ENCODE data around the gene CEP85. TPM values are rescaled to one million over a fixed set of nuclear protein-coding genes. Genes with fewer than 3 reads are reported as not detected.

Gene CEP85
- total RNA-seq, 1 experiment from 2014 or later, result 19.7 TPM

GRCh38 chr1:26237230-26237966 lies 3.4 kb downstream of the CEP85 start:
- no peaks in the 10 kb centered on the region for H3K9me3 Mint-ChIP-seq (ENCODE audit: unreplicated experiment)
- ChIA-PET CTCF (interaction anchor here (1.0 kb wide), 1 partner anchor 68 kb away, joined by 5 read pairs; the partner anchor contains the start of gene ZNF593), POLR2A (no interaction called here)
- intact Hi-C loops (cut with micrococcal nuclease; ENCODE audit: unreplicated experiment), result no loop called here
- no peaks in the 10 kb centered on the region for H3K27me3 Mint-ChIP-seq (ENCODE audit: insufficient read depth, unreplicated experiment)
- H3K36me3 ChIP-seq (ENCODE audit: control insufficient read depth, insufficient read depth, low read length), result no peaks in the 10 kb centered on the region
- H3K4me1 Mint-ChIP-seq (ENCODE audit: low read depth, unreplicated experiment), result peaks cover 23% of the 10 kb centered on the region
- H3K36me3 Mint-ChIP-seq (ENCODE audit: insufficient read depth, unreplicated experiment), result peaks cover 13% of the 10 kb centered on the region
- BruUV-seq (replicated peaks), result no TSS peak
- TF ChIP-seq CTCF (IDR thresholded peaks at IDR 0.05; ENCODE audit: insufficient read depth in 1 of 2, low read depth in 1 of 2, low read length in 1 of 2, severe bottlenecking in 1 of 2, unreplicated experiment in 1 of 2), result no peak
- no peak overlapping the region for H3K4me3 ChIP-seq (ENCODE audit: low read depth, low read length)
- peaks cover 7% of the 10 kb centered on the region for H3K4me1 ChIP-seq
- H3K27ac Mint-ChIP-seq (ENCODE audit: unreplicated experiment), result peak overlapping the region; percentile 35
- no peaks in the 10 kb centered on the region for H3K9me3 ChIP-seq
- no peak overlapping the region for H3K4me3 Mint-ChIP-seq (ENCODE audit: unreplicated experiment)
- DNase-seq, result no peak
- H3K27me3 ChIP-seq (replicated peaks; ENCODE audit: control insufficient read depth, insufficient read depth, low read length), result no peaks in the 10 kb centered on the region

DNA sequence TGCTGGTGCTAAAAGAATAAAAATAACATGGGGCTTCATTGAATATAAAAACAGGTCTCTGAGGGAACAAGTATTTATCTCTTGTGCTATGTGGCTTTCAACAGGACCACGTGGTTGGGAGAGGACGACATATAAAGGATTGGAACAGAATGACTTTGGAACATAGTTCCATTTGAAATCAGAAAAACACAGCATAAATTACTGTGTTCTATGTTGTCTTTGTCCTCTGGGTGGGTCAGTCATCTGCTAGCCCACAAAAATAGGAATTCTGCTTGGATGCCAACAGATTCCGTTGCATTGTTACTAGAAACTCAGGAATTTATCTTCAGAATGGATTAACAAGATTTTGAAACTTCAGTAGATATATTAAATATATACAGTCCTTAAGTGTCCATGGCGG lies 5.9 kb downstream of the CEP85 start:
- Histone ChIP-seq H3K4me3 (ENCODE audit: low read depth, low read length) (no peak overlapping the region), H3K9me3 (no peaks in the 10 kb centered on the region), H3K4me1 (peaks cover 7% of the 10 kb centered on the region), H3K27me3 (replicated peaks; ENCODE audit: control insufficient read depth, insufficient read depth, low read length) (no peaks in the 10 kb centered on the region), H3K36me3 (ENCODE audit: control insufficient read depth, insufficient read depth, low read length) (no peaks in the 10 kb centered on the region)
- no TSS peak for BruUV-seq (replicated peaks)
- ChIA-PET CTCF (no interaction called here), POLR2A (no interaction called here)
- Mint-ChIP-seq H3K4me1 (ENCODE audit: low read depth, unreplicated experiment) (peaks cover 17% of the 10 kb centered on the region), H3K4me3 (ENCODE audit: unreplicated experiment) (no peak overlapping the region), H3K9me3 (ENCODE audit: unreplicated experiment) (no peaks in the 10 kb centered on the region), H3K27me3 (ENCODE audit: insufficient read depth, unreplicated experiment) (no peaks in the 10 kb centered on the region), H3K36me3 (ENCODE audit: insufficient read depth, unreplicated experiment) (peaks cover 20% of the 10 kb centered on the region), H3K27ac (ENCODE audit: unreplicated experiment) (no peak overlapping the region)
- intact Hi-C loops (cut with micrococcal nuclease; ENCODE audit: unreplicated experiment), result no loop called here
- DNase-seq, result no peak
- TF ChIP-seq CTCF (IDR thresholded peaks at IDR 0.05; ENCODE audit: insufficient read depth in 1 of 2, low read depth in 1 of 2, low read length in 1 of 2, severe bottlenecking in 1 of 2, unreplicated experiment in 1 of 2), result no peak

DNA sequence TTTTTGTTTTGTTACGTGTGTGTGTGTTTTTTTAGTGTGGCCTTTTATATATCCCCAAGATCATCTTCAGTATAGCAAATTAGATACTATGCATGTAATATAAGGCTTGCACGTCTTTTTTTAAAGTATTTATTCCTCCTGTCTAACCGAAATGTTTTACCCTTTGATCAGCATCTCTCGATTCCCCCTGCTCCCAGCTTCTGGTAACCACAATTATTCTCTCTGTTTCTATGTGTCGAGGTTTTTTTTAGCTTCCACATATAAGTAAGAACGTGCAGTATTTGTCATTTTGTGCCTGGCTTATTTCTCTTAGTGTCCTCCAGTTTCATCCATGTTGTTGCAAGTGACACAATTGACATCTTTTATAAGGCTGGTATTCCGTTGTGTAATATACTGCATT lies 18.7 kb downstream of the CEP85 start:
- Histone ChIP-seq H3K36me3 (ENCODE audit: control insufficient read depth, insufficient read depth, low read length) (no peaks in the 10 kb centered on the region), H3K4me3 (ENCODE audit: low read depth, low read length) (no peak overlapping the region)
- peaks cover 45% of the 10 kb centered on the region for H3K36me3 Mint-ChIP-seq (ENCODE audit: insufficient read depth, unreplicated experiment)

More for the DNA sequence above, 18.7 kb downstream of the CEP85 start:
- no peaks in the 10 kb centered on the region for H3K27me3 ChIP-seq (replicated peaks; ENCODE audit: control insufficient read depth, insufficient read depth, low read length)
- ChIA-PET POLR2A (no interaction called here), CTCF (no interaction called here)
- Mint-ChIP-seq H3K4me1 (ENCODE audit: low read depth, unreplicated experiment) (peaks cover 6% of the 10 kb centered on the region), H3K27me3 (ENCODE audit: insufficient read depth, unreplicated experiment) (no peaks in the 10 kb centered on the region), H3K27ac (ENCODE audit: unreplicated experiment) (no peak overlapping the region), H3K4me3 (ENCODE audit: unreplicated experiment) (no peak overlapping the region), H3K9me3 (ENCODE audit: unreplicated experiment) (peaks cover 8% of the 10 kb centered on the region)
- DNase-seq, result no peak
- H3K9me3 ChIP-seq, result no peaks in the 10 kb centered on the region
- TF ChIP-seq CTCF (IDR thresholded peaks at IDR 0.05; ENCODE audit: insufficient read depth in 1 of 2, low read depth in 1 of 2, low read length in 1 of 2, severe bottlenecking in 1 of 2, unreplicated experiment in 1 of 2), result no peak
- intact Hi-C loops (cut with micrococcal nuclease; ENCODE audit: unreplicated experiment), result no loop called here
- no peaks in the 10 kb centered on the region for H3K4me1 ChIP-seq
- no TSS peak for BruUV-seq (replicated peaks)

All from Caco-2 (cell line).